ENCODE results near the gene SEC14L3. TPM values are rescaled to one million over a fixed set of nuclear protein-coding genes. Genes with fewer than 3 reads are reported as not detected.

Gene SEC14L3
- total and polyA plus RNA-seq, 2 experiments from 2014 or later = not detected

DNA sequence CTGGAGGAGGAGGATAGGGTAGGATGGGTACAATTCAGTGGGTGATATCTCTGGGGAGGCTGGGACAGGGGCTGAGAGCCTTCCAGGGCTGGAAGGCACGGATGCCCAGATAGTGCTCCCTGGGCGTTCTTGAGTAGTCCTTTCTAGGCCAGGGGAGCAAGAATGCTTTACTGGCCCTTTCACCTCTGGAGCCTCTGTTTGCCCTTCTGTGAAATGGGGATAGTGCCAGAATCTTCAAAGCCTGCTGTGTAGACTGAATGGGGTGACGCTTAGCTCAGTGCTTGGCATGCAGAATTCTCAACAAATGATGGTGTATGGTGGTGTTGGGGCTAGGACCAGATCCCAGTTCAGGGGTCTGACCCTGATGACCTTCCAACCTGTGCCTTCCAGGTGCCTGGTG is 38.6 kb downstream of the SEC14L3 start:
- WGBS (ENCODE audit: low lambda C conversion rate, missing lambda C conversion rate) = 98% methylated on average over 3 of the region's 3 CpGs
- Histone ChIP-seq H3K4me2 (no peak overlapping the region), H3K9me2 (replicated peaks; ENCODE audit: insufficient read depth) (no peaks in the 10 kb centered on the region), H3K79me2 (no peaks in the 10 kb centered on the region), H3K36me3 (replicated peaks; ENCODE audit: insufficient read depth, low read depth) (no peaks in the 10 kb centered on the region), H4K20me1 (ENCODE audit: insufficient read depth, poor library complexity, severe bottlenecking) (no peaks in the 10 kb centered on the region), H2AFZ (no peak overlapping the region), H3K27me3 (no peaks in the 10 kb centered on the region), H3K4me1 (ENCODE audit: insufficient read depth) (no peaks in the 10 kb centered on the region), H3K27ac (no peak overlapping the region), H3K9me3 (ENCODE audit: low read depth) (no peaks in the 10 kb centered on the region), H3K4me3 (no peak overlapping the region)
- TF ChIP-seq EZH2 (IDR thresholded peaks at IDR 0.05; ENCODE audit: borderline replicate concordance) (no peak), EZH2phosphoT487 (IDR thresholded peaks at IDR 0.05; ENCODE audit: low read depth, severe bottlenecking, unreplicated experiment) (no peak)
- TF ChIP-seq, protein P1, sequence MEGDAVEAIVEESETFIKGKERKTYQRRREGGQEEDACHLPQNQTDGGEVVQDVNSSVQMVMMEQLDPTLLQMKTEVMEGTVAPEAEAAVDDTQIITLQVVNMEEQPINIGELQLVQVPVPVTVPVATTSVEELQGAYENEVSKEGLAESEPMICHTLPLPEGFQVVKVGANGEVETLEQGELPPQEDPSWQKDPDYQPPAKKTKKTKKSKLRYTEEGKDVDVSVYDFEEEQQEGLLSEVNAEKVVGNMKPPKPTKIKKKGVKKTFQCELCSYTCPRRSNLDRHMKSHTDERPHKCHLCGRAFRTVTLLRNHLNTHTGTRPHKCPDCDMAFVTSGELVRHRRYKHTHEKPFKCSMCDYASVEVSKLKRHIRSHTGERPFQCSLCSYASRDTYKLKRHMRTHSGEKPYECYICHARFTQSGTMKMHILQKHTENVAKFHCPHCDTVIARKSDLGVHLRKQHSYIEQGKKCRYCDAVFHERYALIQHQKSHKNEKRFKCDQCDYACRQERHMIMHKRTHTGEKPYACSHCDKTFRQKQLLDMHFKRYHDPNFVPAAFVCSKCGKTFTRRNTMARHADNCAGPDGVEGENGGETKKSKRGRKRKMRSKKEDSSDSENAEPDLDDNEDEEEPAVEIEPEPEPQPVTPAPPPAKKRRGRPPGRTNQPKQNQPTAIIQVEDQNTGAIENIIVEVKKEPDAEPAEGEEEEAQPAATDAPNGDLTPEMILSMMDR (IDR thresholded peaks at IDR 0.05; ENCODE audit: poor library complexity) = no peak
- no peak for DNase-seq (ENCODE audit: low spot score)

- no peaks in the 10 kb centered on the region for H4K20me1 ChIP-seq (ENCODE audit: insufficient read depth, poor library complexity, severe bottlenecking)
- WGBS (ENCODE audit: low lambda C conversion rate, missing lambda C conversion rate) = 34% methylated on average over 2 of the region's 2 CpGs
- H3K27ac ChIP-seq = no peak overlapping the region
- no peaks in the 10 kb centered on the region for H3K36me3 ChIP-seq (replicated peaks; ENCODE audit: insufficient read depth, low read depth)
- TF ChIP-seq EZH2phosphoT487 (IDR thresholded peaks at IDR 0.05; ENCODE audit: low read depth, severe bottlenecking, unreplicated experiment) = no peak
- TF ChIP-seq, protein P1 (IDR thresholded peaks at IDR 0.05; ENCODE audit: poor library complexity) = no peak
- TF ChIP-seq EZH2 (IDR thresholded peaks at IDR 0.05; ENCODE audit: borderline replicate concordance) = no peak
- no peak overlapping the region for H3K4me3 ChIP-seq
- no peaks in the 10 kb centered on the region for H3K79me2 ChIP-seq
- H3K9me2 ChIP-seq (replicated peaks; ENCODE audit: insufficient read depth) = no peaks in the 10 kb centered on the region
- no peak overlapping the region for H3K4me2 ChIP-seq
- no peak overlapping the region for H2AFZ ChIP-seq
- no peaks in the 10 kb centered on the region for H3K9me3 ChIP-seq (ENCODE audit: low read depth)
- no peak for DNase-seq (ENCODE audit: low spot score)
- no peaks in the 10 kb centered on the region for H3K27me3 ChIP-seq
- no peaks in the 10 kb centered on the region for H3K4me1 ChIP-seq (ENCODE audit: insufficient read depth)
Measured at GRCh38 chr22:30432520-30432919, 39.3 kb downstream of the SEC14L3 start.

DNA sequence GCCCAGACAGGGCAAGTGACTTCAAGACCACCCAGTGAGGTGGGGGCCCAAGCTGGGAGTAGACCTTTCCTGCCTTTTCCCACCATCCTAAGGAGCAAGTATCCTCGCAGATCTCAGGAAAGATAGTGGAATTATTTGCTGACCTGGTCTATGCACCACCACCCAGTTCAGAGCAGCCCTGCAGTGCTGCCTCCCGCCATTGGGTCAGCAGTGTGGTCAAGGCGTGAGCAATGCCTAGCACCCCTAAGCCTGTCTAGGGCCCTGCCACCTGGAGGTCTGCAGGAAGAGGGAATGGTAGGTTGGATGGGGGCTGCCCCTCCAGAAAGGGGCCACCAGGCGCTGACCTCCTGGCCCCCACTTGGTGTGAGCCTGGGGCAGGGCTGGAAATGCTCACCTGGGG is 39.7 kb downstream of the SEC14L3 start:
- H3K27ac ChIP-seq = no peak overlapping the region

More for the DNA sequence above, 39.7 kb downstream of the SEC14L3 start:
- no peaks in the 10 kb centered on the region for H3K79me2 ChIP-seq
- H3K9me2 ChIP-seq (replicated peaks; ENCODE audit: insufficient read depth) = no peaks in the 10 kb centered on the region
- TF ChIP-seq, protein P1 (IDR thresholded peaks at IDR 0.05; ENCODE audit: poor library complexity) = no peak
- TF ChIP-seq EZH2 (IDR thresholded peaks at IDR 0.05; ENCODE audit: borderline replicate concordance) (no peak), EZH2phosphoT487 (IDR thresholded peaks at IDR 0.05; ENCODE audit: low read depth, severe bottlenecking, unreplicated experiment) (no peak)
- no peaks in the 10 kb centered on the region for H3K4me1 ChIP-seq (ENCODE audit: insufficient read depth)
- H2AFZ ChIP-seq = no peak overlapping the region
- no peak overlapping the region for H3K4me2 ChIP-seq
- no peaks in the 10 kb centered on the region for H3K36me3 ChIP-seq (replicated peaks; ENCODE audit: insufficient read depth, low read depth)
- no peak for DNase-seq (ENCODE audit: low spot score)
- no peak overlapping the region for H3K4me3 ChIP-seq
- no peaks in the 10 kb centered on the region for H3K27me3 ChIP-seq
- no peaks in the 10 kb centered on the region for H3K9me3 ChIP-seq (ENCODE audit: low read depth)
- H4K20me1 ChIP-seq (ENCODE audit: insufficient read depth, poor library complexity, severe bottlenecking) = no peaks in the 10 kb centered on the region
- WGBS (ENCODE audit: low lambda C conversion rate, missing lambda C conversion rate) = 81% methylated on average over 4 of the region's 4 CpGs
